Inflammatory macrophage treated with lipopolysaccharide for 4 hours (primary cell): Measurements from ENCODE around the gene SH3RF3.
"Not testable (repeated sequence)": the region's sequence is repeated elsewhere in the genome, so short reads cannot be mapped to it uniquely, and the experiment has no call there.

ENCODE experiments used
- DNase-seq: peaks from one replicate; pipeline ENCODE4 v3.0.0-alpha.2; 2020

Gene SH3RF3

DNA sequence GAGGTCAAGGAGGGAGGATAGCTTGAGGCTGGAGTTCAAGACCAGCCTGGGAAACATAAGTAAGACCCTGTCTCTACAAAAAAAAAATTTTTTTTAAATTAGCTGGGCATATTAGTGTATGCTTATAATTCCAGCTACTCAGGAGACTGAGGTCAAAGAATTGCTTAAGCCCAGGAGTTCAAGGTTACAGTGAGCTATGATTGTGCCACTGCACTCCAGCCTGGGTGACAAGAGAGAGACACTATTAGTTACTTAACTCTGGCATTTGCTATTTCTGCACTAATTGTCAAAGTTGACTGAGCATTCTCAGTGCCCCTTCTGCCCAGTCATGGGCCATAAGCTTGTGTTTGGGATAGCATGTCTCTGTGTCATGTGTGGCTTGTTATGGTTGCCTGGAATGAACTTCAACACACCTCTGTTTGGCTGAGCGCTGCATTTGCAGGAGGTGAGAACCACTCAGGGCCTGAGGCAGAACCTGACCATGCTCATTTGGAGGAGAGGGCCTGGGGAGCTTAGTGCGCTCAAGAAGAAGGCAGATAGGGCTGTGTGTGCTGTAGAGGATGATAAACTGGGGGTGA lies 77.7 kb downstream of the SH3RF3 start:
- no peak for DNase-seq

GRCh38 chr2:109207176-109207575 lies 78.2 kb downstream of the SH3RF3 start:
- DNase-seq: no peak

DNA sequence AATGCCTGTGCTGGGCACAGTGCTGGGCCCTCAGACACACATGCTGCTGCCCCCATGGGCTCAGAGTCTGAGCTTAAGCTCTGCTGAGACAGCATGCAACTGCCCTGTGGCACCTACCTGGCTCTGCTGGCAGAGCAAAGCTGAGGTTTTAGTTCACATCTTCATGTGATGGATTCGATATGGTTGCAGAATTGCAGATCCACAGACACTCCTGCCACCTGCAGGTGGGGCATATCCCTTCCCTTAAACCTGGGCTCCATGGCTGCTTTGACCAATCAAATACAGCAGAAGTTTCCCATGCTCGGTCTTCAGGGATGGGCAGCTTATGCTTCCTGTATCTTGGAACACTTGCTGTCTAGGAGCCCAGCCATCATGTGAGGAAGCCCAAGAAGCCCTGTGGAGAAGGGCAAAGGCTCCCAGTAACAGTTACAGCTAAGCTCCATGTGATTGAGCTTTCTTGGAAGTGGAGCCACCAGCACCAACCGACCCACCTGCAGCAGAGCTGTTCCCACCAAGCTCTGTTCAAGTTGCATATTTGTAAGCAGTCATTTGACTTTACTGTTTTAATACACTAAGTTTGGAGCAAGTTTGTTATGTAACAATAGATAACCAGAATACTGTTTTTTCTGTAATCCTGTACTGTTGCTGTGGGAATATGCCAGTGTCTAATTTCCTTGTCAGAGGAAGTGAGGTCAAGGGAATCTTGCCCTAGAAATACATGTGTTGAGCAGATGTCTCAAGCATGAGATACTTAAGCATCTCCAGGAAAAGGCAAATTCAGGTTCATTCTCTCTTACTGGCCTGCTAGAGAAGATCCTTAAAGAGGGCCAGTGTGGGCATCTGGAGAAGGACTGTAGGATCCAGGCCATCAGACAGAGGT lies 79.3 kb downstream of the SH3RF3 start:
- DNase-seq: no peak

- DNase-seq: no peak
Measured at GRCh38 chr2:109208951-109209335, 79.9 kb downstream of the SH3RF3 start.

DNA sequence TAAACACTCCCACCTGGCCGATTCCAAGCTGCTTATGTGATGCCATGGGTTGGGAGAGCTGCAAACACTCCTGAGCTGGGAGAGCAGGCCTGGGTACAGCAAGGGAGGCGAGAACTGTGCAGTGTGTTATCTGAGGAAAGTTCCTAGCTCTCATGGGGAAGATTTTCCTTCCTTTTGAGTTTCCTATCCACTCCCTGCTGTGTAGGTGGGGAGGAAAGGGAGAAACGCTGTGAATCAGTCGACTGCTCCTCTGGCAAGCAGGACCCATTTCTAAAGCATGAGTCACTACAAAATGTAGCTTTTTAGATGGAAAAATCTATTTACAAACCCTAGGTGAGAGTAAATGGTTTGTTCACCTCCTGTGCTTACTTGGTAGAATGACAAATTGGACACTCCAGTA lies 80.4 kb downstream of the SH3RF3 start:
- no peak for DNase-seq

DNA sequence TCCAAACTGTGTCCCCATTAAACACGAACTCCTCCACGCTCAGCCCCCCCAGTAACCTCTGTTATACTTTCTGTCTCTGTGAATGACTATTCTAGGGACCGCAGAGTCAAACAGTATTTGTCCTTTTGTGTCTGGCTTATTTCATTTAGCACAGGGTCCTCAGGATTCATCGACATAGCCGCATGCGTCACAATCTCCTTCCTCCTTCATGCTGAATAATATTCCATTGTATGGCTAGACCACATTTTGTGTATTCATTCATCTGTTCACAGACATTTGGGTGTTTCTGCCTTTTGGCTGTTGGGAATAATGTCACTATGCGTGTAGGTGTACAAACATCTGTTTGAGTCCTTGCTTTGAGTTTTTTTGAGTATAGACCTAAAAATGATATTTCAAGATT lies 80.9 kb downstream of the SH3RF3 start:
- DNase-seq: no peak

DNA sequence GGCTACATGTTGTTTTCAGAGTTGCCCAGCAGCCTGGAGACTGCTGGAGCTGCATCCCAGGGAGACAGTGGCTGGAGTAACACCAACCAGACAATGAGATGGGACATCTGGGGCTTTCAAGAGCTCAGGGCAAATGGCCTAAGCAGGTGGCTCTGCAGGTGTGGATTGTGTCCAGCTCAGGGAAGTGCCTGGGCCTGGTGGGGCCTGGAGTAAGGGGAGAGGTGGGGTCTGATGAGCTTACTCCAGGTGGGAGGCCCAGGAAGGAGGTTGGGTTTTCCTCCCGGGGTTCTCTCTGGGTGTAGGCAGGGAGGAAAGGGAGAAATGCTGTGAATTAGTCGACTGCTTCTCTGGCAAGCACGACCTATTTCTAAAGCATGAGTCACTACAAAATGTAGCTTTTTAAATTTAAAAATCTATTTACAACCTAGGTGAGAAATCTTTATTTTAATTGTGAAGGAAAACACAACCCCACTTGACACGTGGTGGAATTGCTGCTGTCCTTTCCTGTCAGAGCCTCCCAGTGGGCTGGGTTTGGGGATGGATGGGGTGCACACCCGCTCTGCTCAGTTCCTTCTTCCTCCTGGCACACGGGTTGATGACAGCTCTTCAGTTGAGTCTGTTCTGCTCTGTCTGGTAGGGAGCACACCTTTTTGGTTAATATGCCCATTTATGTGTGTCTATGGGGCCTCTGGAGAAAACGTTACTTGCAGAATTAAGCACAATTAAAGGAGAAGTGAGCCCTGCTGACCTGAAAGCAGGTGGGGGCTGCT lies 81.6 kb downstream of the SH3RF3 start:
- DNase-seq: peak; percentile 36

- no peak for DNase-seq
Measured at GRCh38 chr2:109211315-109211714, 82.3 kb downstream of the SH3RF3 start.

DNA sequence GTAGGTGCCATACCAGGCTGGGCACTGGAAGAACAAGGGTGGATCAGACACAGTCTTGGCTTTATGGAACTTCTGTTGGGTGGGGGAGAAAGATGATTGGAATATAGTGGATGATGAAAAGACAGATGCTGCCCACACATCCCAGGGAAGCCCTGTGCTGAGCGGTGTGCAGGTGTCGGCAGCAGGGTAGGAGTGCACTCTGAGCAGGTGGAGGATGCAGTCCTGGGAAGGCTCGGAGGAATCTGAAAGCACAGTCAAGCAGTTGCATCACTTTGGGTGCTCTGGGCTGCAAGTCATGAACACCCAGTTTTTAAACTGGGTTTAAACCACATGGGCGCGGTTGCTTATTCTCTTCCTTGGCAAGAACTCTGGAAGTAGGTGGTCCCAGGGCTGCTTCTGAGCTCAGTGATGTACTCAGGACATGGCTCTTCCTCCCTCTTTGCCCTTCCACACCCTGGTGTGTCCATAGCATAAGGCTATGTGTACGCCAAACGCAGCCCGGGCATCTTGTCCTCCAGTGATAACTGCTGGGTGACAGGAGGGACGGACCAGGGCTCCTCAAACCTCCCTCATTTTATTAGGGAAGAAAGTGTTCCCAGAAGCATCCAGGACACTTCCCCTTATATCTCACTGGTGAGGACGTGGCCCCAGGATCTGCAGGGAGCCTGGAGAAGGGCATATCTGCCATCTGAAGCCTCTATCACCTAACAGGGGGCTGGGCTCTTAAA lies 84.0 kb downstream of the SH3RF3 start:
- DNase-seq: peak; percentile 29

- peak; percentile 96 for DNase-seq
Measured at GRCh38 chr2:109213646-109214433, 84.8 kb downstream of the SH3RF3 start.

- peak; percentile 40 for DNase-seq
Measured at GRCh38 chr2:109214651-109215371, 85.8 kb downstream of the SH3RF3 start.

DNA sequence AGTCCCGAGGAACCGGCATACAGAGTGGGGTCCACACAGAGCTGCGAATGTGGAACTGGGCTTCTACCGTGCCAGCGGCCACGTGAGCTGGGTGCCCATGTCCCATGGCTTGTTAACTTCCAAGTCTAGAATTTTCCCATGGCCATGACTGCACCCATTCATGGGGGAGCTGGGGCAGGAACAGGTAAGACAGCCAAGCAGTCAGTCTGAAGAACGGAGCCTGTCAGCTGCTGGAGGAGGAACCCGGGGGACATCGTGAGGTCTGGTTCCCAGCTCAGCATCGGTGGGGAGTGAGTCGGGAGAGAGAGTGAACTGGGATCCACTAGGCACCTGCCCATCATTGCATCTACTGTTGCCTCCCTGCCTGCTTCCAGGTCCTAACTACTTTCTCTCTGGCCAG lies 86.9 kb downstream of the SH3RF3 start:
- DNase-seq: no peak

- no peak for DNase-seq
Measured at GRCh38 chr2:109216332-109216731, 87.3 kb downstream of the SH3RF3 start.

GRCh38 chr2:109217362-109218086 lies 88.5 kb downstream of the SH3RF3 start:
- peak; percentile 67 for DNase-seq

GRCh38 chr2:109218087-109218791 lies 89.2 kb downstream of the SH3RF3 start:
- DNase-seq: no peak

GRCh38 chr2:109218792-109219126 lies 89.8 kb downstream of the SH3RF3 start:
- DNase-seq: no peak

DNA sequence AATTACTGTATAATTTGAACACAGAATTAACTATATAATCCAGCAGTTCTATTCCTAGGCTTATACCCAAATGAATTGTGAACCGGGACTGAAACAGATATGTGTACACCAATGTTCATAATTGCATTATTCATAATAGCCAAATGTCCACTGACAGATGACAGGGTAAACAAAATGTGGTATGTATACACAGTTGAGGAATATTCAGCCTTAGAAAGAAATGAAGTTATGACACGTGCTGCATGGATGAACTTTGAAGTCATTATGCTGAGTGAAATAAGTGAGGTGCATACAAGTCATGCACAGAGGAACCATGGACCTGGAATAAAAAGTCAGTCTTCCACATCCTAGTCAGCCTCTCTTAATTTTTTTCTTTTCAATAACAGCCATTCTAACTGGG lies 91.9 kb downstream of the SH3RF3 start:
- DNase-seq: no peak

DNA sequence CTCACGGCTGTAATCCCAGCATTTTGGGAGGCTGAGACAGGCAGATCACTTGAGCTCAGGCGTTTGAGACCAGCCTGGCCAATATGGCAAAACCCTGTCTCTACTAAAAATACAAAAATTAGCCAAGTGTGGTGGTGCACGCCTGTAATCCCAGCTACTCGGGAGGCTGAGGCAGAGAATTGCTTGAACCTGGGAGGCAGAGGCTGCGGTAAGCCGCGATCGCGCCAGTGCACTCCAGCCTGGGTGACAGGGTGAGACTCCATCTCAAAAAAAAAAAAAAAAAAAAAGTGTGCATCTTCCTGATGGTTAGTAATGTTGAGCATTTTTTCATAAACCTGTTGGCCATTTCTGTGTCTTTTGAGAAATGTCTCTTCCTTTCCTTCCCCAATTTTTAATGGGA lies 92.3 kb downstream of the SH3RF3 start:
- not testable (repeated sequence) for DNase-seq

DNA sequence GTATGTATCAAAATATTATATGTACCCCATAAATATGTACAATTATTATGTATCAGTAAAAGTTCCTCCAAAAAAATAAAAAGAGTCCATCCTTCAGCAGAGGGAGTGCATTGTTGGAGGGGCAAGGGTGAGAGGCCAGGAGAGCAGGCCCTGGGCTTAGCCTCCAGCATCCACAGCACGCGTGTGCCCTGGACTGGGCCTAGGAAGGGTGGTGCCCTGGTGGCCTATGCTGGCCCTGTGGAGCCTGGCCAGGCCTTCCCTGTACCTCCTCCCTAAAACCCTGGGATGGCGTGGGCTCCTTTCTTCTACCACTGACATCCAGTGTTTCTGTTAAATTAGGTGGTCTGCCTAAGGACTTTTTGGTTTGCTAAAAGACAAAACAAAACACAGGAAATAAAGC lies 93.4 kb downstream of the SH3RF3 start:
- no peak for DNase-seq

DNA sequence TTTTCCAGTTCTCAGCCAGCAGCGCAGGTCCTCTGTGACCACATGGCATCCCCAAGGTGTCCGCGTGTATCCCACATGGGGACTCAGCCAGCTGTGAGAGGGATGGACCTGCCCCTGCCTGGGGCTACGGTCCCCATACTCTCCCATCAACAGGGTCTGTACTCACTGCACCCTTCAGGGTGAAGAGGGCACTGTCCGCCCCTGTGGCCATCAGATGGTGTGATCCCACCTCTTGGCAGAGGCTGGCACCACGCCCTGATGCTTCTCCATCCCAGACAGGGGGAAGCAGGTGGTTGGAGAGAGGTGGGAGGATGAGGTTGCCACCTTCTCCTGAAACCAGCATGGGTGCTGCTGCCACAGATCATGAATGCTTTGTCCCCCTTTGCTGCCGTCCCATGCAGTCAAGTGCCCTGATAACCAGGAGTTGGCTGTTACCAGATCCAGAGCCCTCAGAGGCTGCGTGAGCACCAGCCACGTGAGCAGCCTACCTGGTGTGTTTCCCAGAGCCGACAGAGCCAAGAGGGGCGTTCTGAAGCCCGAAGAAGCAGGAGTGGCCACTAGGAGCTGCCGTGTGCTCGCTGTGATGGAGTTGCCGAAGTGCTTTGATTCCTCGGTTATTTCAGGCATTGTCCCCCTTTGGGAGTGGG lies 93.9 kb downstream of the SH3RF3 start:
- DNase-seq: no peak
